ENCODE results near the gene DLG3. TPM values are rescaled to one million over a fixed set of nuclear protein-coding genes. Genes with fewer than 3 reads are reported as not detected.
A peak's percentile ranks its signal among the peaks of the same experiment; 100 is the strongest.

The DLG3 gene
- polyA plus RNA-seq, 1 experiment, result 9.8 TPM

GRCh38 chrX:70553516-70553915 lies 108.9 kb downstream of the DLG3 start:
- Histone ChIP-seq H3K36me3 (ENCODE audit: control insufficient read depth, insufficient read depth, low read length) (no peaks in the 10 kb centered on the region), H3K4me3 (ENCODE audit: low read depth, low read length) (no peak overlapping the region), H3K27me3 (ENCODE audit: control insufficient read depth, insufficient read depth, low read length) (no peaks in the 10 kb centered on the region)
- TF ChIP-seq, protein P1, sequence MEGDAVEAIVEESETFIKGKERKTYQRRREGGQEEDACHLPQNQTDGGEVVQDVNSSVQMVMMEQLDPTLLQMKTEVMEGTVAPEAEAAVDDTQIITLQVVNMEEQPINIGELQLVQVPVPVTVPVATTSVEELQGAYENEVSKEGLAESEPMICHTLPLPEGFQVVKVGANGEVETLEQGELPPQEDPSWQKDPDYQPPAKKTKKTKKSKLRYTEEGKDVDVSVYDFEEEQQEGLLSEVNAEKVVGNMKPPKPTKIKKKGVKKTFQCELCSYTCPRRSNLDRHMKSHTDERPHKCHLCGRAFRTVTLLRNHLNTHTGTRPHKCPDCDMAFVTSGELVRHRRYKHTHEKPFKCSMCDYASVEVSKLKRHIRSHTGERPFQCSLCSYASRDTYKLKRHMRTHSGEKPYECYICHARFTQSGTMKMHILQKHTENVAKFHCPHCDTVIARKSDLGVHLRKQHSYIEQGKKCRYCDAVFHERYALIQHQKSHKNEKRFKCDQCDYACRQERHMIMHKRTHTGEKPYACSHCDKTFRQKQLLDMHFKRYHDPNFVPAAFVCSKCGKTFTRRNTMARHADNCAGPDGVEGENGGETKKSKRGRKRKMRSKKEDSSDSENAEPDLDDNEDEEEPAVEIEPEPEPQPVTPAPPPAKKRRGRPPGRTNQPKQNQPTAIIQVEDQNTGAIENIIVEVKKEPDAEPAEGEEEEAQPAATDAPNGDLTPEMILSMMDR (IDR thresholded peaks at IDR 0.05; ENCODE audit: insufficient read depth, low read depth, low read length), result no peak
- ChIA-PET POLR2A (no interaction called here), CTCF (interaction anchor here (0.7 to 2.8 kb wide), 4 partner anchors 98 to 130 kb away, joined by 3 to 14 read pairs (median 4); partner anchors contain the start of gene GDPD2)
- no peak for DNase-seq (ENCODE audit: low read depth)

GRCh38 chrX:70554081-70554480 lies 109.4 kb downstream of the DLG3 start:
- TF ChIP-seq, protein P1 (IDR thresholded peaks at IDR 0.05; ENCODE audit: insufficient read depth, low read depth, low read length), result peak; percentile 11; the same call in 1 of the 2 replicates
- H3K36me3 ChIP-seq (ENCODE audit: control insufficient read depth, insufficient read depth, low read length), result no peaks in the 10 kb centered on the region
- ChIA-PET POLR2A (interaction anchor here (0.5 kb wide), 1 partner anchor 103 kb away, joined by 5 read pairs; no protein-coding TSS in a partner anchor), CTCF (interaction anchor here (0.7 to 2.8 kb wide), 5 partner anchors 9 to 130 kb away, joined by 3 to 14 read pairs (median 4); partner anchors contain the start of gene GDPD2)
- H3K4me3 ChIP-seq (ENCODE audit: low read depth, low read length), result no peak overlapping the region
- no peaks in the 10 kb centered on the region for H3K27me3 ChIP-seq (ENCODE audit: control insufficient read depth, insufficient read depth, low read length)
- DNase-seq (ENCODE audit: low read depth), result no peak

GRCh38 chrX:70554523-70554922 lies 109.9 kb downstream of the DLG3 start:
- Histone ChIP-seq H3K27me3 (ENCODE audit: control insufficient read depth, insufficient read depth, low read length) (no peaks in the 10 kb centered on the region), H3K4me3 (ENCODE audit: low read depth, low read length) (no peak overlapping the region), H3K36me3 (ENCODE audit: control insufficient read depth, insufficient read depth, low read length) (no peaks in the 10 kb centered on the region)
- ChIA-PET CTCF (interaction anchor here (1.7 to 2.8 kb wide), 4 partner anchors 9 to 103 kb away, joined by 4 to 14 read pairs (median 4); no protein-coding TSS in a partner anchor), POLR2A (interaction anchor here (0.5 kb wide), 1 partner anchor 103 kb away, joined by 5 read pairs; no protein-coding TSS in a partner anchor)
- no peak for DNase-seq (ENCODE audit: low read depth)
- TF ChIP-seq, protein P1 (IDR thresholded peaks at IDR 0.05; ENCODE audit: insufficient read depth, low read depth, low read length), result no peak

GRCh38 chrX:70554948-70555347 lies 110.3 kb downstream of the DLG3 start:
- TF ChIP-seq, protein P1 (IDR thresholded peaks at IDR 0.05; ENCODE audit: insufficient read depth, low read depth, low read length), result no peak
- POLR2A ChIA-PET, result no interaction called here
- CTCF ChIA-PET, result interaction anchor here (1.7 to 2.8 kb wide), 2 partner anchors 10 to 103 kb away, joined by 4 to 14 read pairs; no protein-coding TSS in a partner anchor

More at GRCh38 chrX:70554948-70555347, 110.3 kb downstream of the DLG3 start:
- Histone ChIP-seq H3K4me3 (ENCODE audit: low read depth, low read length) (no peak overlapping the region), H3K36me3 (ENCODE audit: control insufficient read depth, insufficient read depth, low read length) (no peaks in the 10 kb centered on the region), H3K27me3 (ENCODE audit: control insufficient read depth, insufficient read depth, low read length) (no peaks in the 10 kb centered on the region)
- DNase-seq (ENCODE audit: low read depth), result no peak

Small RNAs within 50 kb of the gene (small RNA-seq; reads per million reads assigned to genes)
- gene RNU4-81P (ENCODE audit: insufficient read length, low read depth, low replicate concordance), result not detected
- not detected for gene RNY4P23 (ENCODE audit: insufficient read length, low read depth, low replicate concordance)

Other genes with a start within 250 kb of the DLG3 start
- not detected in 2 replicates for gene AWAT1, start 210.2 kb upstream of the DLG3 start, polyA plus RNA-seq (2011; rRNA removed)
- 0.15 and 0.22 TPM in 2 replicates for gene P2RY4, start 184.6 kb upstream of the DLG3 start, polyA plus RNA-seq (2011; rRNA removed)
- not detected in 2 replicates for gene ARR3, start 176.5 kb upstream of the DLG3 start, polyA plus RNA-seq (2011; rRNA removed)
- gene RAB41, start 162.7 kb upstream of the DLG3 start, polyA plus RNA-seq (2011; rRNA removed), result not detected in 2 replicates
- 91.9 and 150 TPM in 2 replicates for gene PDZD11, start 154.9 kb upstream of the DLG3 start, polyA plus RNA-seq (2011; rRNA removed)
- 10.8 and 13.3 TPM in 2 replicates for gene KIF4A, start 154.7 kb upstream of the DLG3 start, polyA plus RNA-seq (2011; rRNA removed)
- gene GDPD2, start 21.5 kb upstream of the DLG3 start, polyA plus RNA-seq (2011; rRNA removed), result not detected in 2 replicates